ENCODE results near the gene ZNF469. TPM values are rescaled to one million over a fixed set of nuclear protein-coding genes. Genes with fewer than 3 reads are reported as not detected.

ZNF469 gene
- total RNA-seq, 2 donors from 2014 or later = 4.5 to 11.3 TPM

DNA sequence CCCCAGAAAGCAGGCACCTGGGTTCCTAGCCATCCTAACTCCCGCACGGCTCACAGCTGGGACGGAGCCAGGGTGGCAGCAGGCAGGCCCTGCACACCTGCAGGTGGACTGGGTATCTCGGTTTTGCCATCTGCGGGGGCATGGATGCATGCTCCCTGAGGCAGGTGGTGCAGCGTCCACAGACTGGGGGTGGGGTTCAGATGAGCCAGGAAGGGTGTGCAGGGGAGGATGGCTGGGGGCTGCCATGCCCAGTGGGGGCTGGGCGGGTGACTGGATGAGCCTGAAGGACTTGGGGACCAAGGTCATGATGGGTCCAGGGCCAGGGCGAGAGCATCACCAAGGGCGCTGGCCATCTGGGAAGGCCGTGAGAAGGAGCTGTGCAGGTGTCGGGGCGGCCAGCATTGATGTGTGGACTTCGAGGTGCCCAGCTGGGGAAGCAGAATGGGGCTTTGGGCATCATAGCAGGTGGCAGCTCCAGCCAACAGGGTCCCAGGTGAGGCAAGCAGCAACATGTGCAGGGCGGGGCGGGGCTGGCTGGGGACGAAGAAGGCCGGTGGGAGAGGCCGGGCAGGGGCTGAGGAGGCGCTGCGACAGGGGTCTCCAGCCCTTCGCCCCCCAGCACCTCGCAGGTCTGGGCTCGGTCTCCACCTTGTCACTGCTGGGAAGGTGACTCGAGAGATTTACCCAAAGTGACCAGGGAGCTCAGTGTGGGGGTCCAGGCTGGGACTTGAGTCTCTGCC is 41.0 kb upstream of the ZNF469 start:
- DNase-seq (ENCODE audit: low spot score) (no peak), ATAC-seq (ENCODE audit: insufficient number of reproducible peaks, low FRiP score, low read depth) (no peak)
- no peaks in the 10 kb centered on the region for H3K27me3 ChIP-seq (replicated peaks; ENCODE audit: insufficient read depth)
- H3K9me3 ChIP-seq = peaks cover 5% of the 10 kb centered on the region
- no peaks in the 10 kb centered on the region for H3K4me1 ChIP-seq (ENCODE audit: control insufficient read depth in 1 of 2, low read depth in 2 of 2)
- H3K36me3 ChIP-seq = no peaks in the 10 kb centered on the region
- H3K27ac ChIP-seq = no peak overlapping the region
- no peak overlapping the region for H3K4me3 ChIP-seq
- TF ChIP-seq, protein P1, sequence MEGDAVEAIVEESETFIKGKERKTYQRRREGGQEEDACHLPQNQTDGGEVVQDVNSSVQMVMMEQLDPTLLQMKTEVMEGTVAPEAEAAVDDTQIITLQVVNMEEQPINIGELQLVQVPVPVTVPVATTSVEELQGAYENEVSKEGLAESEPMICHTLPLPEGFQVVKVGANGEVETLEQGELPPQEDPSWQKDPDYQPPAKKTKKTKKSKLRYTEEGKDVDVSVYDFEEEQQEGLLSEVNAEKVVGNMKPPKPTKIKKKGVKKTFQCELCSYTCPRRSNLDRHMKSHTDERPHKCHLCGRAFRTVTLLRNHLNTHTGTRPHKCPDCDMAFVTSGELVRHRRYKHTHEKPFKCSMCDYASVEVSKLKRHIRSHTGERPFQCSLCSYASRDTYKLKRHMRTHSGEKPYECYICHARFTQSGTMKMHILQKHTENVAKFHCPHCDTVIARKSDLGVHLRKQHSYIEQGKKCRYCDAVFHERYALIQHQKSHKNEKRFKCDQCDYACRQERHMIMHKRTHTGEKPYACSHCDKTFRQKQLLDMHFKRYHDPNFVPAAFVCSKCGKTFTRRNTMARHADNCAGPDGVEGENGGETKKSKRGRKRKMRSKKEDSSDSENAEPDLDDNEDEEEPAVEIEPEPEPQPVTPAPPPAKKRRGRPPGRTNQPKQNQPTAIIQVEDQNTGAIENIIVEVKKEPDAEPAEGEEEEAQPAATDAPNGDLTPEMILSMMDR (IDR thresholded peaks at IDR 0.05) = no peak

DNA sequence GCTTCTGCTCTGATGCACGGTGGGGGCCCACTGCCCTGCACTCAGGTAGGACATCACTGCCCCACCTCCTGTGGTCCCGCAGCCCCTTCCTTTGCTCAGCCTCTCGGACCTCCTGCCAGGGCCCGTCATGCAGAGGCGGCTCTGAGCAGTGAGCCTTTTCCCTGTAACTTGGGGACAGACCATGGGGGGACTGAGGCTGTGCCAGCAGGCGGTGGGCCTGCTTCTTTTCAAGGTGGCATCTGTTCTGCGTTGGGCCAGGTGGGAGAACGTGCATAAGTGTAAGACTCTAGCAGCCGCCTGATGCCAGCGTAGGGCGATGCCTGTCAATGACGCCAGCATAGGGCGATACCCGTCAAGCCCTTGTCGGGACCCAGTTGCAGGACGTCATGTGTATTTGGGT is 40.3 kb upstream of the ZNF469 start:
- Histone ChIP-seq H3K9me3 (peaks cover 5% of the 10 kb centered on the region), H3K36me3 (no peaks in the 10 kb centered on the region), H3K27ac (no peak overlapping the region), H3K4me1 (ENCODE audit: control insufficient read depth in 1 of 2, low read depth in 2 of 2) (no peaks in the 10 kb centered on the region), H3K4me3 (no peak overlapping the region), H3K27me3 (replicated peaks; ENCODE audit: insufficient read depth) (no peaks in the 10 kb centered on the region)
- TF ChIP-seq, protein P1 (IDR thresholded peaks at IDR 0.05) = no peak
- no peak for ATAC-seq (ENCODE audit: insufficient number of reproducible peaks, low FRiP score, low read depth)
- no peak for DNase-seq (ENCODE audit: low spot score)

DNA sequence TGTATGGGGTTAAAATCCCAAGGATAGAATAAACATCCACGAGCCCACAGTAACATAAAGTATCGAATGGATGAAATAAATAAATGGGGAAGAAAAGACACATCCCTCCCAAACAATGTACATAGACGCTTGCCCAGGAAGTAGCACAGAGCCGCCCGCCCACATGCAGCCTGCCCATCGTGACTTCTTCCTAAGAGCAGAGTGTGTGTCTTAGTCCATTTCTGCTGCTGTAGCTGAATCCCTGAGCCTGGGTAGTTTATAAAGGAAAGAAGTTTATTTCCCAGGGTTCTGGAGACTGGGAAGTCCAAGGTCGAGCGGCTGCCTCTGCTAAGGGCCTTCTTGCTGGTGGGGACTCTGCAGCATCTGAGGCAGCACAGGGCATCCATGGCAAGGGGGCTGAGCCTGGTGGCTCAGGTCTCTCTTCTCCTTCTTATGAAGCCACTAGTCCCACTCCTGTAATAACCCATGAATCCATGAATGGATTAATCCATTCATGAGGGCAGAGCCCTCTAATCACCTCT is 39.4 kb upstream of the ZNF469 start:
- Histone ChIP-seq H3K27ac (no peak overlapping the region), H3K4me3 (no peak overlapping the region), H3K36me3 (no peaks in the 10 kb centered on the region), H3K4me1 (ENCODE audit: control insufficient read depth in 1 of 2, low read depth in 2 of 2) (no peaks in the 10 kb centered on the region), H3K27me3 (replicated peaks; ENCODE audit: insufficient read depth) (no peaks in the 10 kb centered on the region), H3K9me3 (peaks cover 5% of the 10 kb centered on the region)
- TF ChIP-seq, protein P1 (IDR thresholded peaks at IDR 0.05) = no peak
- no peak for ATAC-seq (ENCODE audit: insufficient number of reproducible peaks, low FRiP score, low read depth)
- no peak for DNase-seq (ENCODE audit: low spot score)

DNA sequence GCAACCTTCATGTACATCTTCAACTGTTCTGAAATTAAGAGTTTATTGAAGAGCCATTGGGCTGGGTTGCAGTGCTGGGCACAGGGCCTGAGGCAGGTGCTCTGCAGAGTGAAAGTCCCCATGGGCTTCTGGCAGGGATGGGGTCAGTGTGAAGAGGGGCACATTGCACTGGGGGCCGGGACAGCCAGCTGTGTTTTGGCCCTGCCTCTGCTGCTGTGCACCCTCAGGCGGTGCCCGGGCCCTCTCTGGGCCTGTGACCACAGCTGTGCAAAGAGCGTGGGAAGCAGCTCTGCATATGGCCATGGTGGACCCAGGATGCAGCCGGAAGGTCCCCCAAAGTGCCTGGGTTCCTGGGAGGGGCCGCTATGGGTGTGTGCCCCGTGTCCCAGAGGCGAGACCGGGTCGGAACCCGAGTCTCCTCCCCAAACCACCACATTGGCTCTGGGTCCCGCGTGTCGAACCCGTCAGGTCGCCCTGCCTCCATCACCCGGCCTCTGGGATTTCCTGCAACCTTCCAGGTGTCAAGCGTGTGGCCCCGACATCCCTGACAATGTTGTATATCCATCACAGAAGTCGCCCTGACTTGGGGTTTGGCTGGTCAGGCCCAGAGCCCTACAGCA is 38.2 kb upstream of the ZNF469 start:
- Histone ChIP-seq H3K36me3 (no peaks in the 10 kb centered on the region), H3K27ac (no peak overlapping the region), H3K4me1 (ENCODE audit: control insufficient read depth in 1 of 2, low read depth in 2 of 2) (no peaks in the 10 kb centered on the region), H3K9me3 (peaks cover 5% of the 10 kb centered on the region), H3K4me3 (no peak overlapping the region), H3K27me3 (replicated peaks; ENCODE audit: insufficient read depth) (no peaks in the 10 kb centered on the region)
- TF ChIP-seq, protein P1 (IDR thresholded peaks at IDR 0.05) = no peak
- DNase-seq (ENCODE audit: low spot score) = no peak
- ATAC-seq (ENCODE audit: insufficient number of reproducible peaks, low FRiP score, low read depth) = no peak

DNA sequence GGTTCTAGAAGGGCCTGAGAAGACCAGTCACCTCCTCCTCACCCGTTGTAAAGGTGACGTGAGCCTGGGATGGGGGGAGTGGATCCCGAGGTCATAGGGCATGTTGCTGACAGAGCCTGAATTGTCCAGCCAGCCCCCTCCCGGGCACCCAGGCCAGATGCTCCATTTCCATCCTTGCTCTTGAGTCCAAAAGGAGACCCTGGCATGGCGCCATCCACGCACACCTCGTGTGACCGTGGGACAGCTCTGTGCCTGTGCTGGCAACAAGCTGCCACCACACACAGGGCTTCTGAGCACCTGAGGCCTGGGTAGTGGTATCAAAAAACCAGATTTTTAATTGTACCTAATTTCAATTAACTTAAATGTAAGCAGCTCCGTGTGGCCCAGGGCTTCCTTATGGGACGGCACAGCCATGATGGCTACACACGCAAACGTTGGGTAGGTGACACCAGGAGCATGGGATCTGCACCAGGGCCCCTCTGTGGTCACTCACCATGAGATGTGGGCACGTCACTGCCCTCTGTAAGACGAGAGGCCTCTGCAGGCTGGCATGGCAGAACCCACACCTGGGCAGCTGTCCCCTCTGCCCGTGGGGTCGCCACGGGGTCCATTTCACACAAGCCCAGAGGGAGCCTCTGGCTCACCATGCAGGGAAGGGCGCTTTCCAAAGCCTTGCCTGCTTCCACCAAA is 37.6 kb upstream of the ZNF469 start:
- Histone ChIP-seq H3K36me3 (no peaks in the 10 kb centered on the region), H3K27me3 (replicated peaks; ENCODE audit: insufficient read depth) (no peaks in the 10 kb centered on the region), H3K9me3 (peaks cover 5% of the 10 kb centered on the region), H3K27ac (no peak overlapping the region), H3K4me1 (ENCODE audit: control insufficient read depth in 1 of 2, low read depth in 2 of 2) (no peaks in the 10 kb centered on the region), H3K4me3 (no peak overlapping the region)
- ATAC-seq (ENCODE audit: insufficient number of reproducible peaks, low FRiP score, low read depth) (no peak), DNase-seq (ENCODE audit: low spot score) (no peak)
- TF ChIP-seq, protein P1 (IDR thresholded peaks at IDR 0.05) = no peak

Measured in thoracic aorta (tissue), 2 donors.